ENCODE results near the gene TLR5.

Gene TLR5

GRCh38 chr1:223179786-223180185 is 36.7 kb upstream of the TLR5 start:
- Histone ChIP-seq H3K9ac (ENCODE audit: low read length) (no peak overlapping the region), H3K4me2 (ENCODE audit: low read length) (no peak overlapping the region), H4K20me1 (ENCODE audit: insufficient read depth, low read length) (no peaks in the 10 kb centered on the region), H2AFZ (ENCODE audit: low read depth, low read length) (no peak overlapping the region), H3K79me2 (ENCODE audit: low read length) (no peaks in the 10 kb centered on the region), H3K27ac (ENCODE audit: low read length) (no peak overlapping the region), H3K4me1 (ENCODE audit: low read length) (no peaks in the 10 kb centered on the region), H3K27me3 (ENCODE audit: low read depth, low read length) (peaks cover 56% of the 10 kb centered on the region), H3K9me3 (ENCODE audit: insufficient read depth, low read length) (no peaks in the 10 kb centered on the region), H3K4me3 (ENCODE audit: low read length) (no peak overlapping the region), H3K36me3 (replicated peaks; ENCODE audit: low read depth, low read length) (no peaks in the 10 kb centered on the region)
- TF ChIP-seq EZH2phosphoT487 (IDR thresholded peaks at IDR 0.05; ENCODE audit: low read depth) = no peak
- TF ChIP-seq CTCF (IDR thresholded peaks at IDR 0.05; ENCODE audit: low read depth, low read length) = no peak

- Histone ChIP-seq H2AFZ (ENCODE audit: low read depth, low read length) (no peak overlapping the region), H3K4me1 (ENCODE audit: low read length) (no peaks in the 10 kb centered on the region), H4K20me1 (ENCODE audit: insufficient read depth, low read length) (no peaks in the 10 kb centered on the region)
Observed at GRCh38 chr1:223179280-223179679, 36.2 kb upstream of the TLR5 start.

GRCh38 chr1:223177681-223178080 is 34.6 kb upstream of the TLR5 start:
- H3K36me3 ChIP-seq (replicated peaks; ENCODE audit: low read depth, low read length) = no peaks in the 10 kb centered on the region
- peaks cover 43% of the 10 kb centered on the region for H3K27me3 ChIP-seq (ENCODE audit: low read depth, low read length)
- no peak overlapping the region for H2AFZ ChIP-seq (ENCODE audit: low read depth, low read length)
- H3K79me2 ChIP-seq (ENCODE audit: low read length) = no peaks in the 10 kb centered on the region
- no peak overlapping the region for H3K9ac ChIP-seq (ENCODE audit: low read length)
- TF ChIP-seq CTCF (IDR thresholded peaks at IDR 0.05; ENCODE audit: low read depth, low read length) (no peak), EZH2phosphoT487 (IDR thresholded peaks at IDR 0.05; ENCODE audit: low read depth) (no peak)
- H3K27ac ChIP-seq (ENCODE audit: low read length) = no peak overlapping the region
- no peak overlapping the region for H3K4me3 ChIP-seq (ENCODE audit: low read length)
- no peak overlapping the region for H3K4me2 ChIP-seq (ENCODE audit: low read length)
- H3K9me3 ChIP-seq (ENCODE audit: insufficient read depth, low read length) = no peaks in the 10 kb centered on the region
- no peaks in the 10 kb centered on the region for H3K4me1 ChIP-seq (ENCODE audit: low read length)
- no peaks in the 10 kb centered on the region for H4K20me1 ChIP-seq (ENCODE audit: insufficient read depth, low read length)

More at GRCh38 chr1:223179280-223179679, 36.2 kb upstream of the TLR5 start:
- H3K27ac ChIP-seq (ENCODE audit: low read length) = no peak overlapping the region
- no peaks in the 10 kb centered on the region for H3K36me3 ChIP-seq (replicated peaks; ENCODE audit: low read depth, low read length)
- no peaks in the 10 kb centered on the region for H3K9me3 ChIP-seq (ENCODE audit: insufficient read depth, low read length)
- TF ChIP-seq CTCF (IDR thresholded peaks at IDR 0.05; ENCODE audit: low read depth, low read length) (no peak), EZH2phosphoT487 (IDR thresholded peaks at IDR 0.05; ENCODE audit: low read depth) (no peak)
- H3K79me2 ChIP-seq (ENCODE audit: low read length) = no peaks in the 10 kb centered on the region
- no peak overlapping the region for H3K4me2 ChIP-seq (ENCODE audit: low read length)
- H3K9ac ChIP-seq (ENCODE audit: low read length) = no peak overlapping the region
- no peak overlapping the region for H3K4me3 ChIP-seq (ENCODE audit: low read length)
- H3K27me3 ChIP-seq (ENCODE audit: low read depth, low read length) = peaks cover 54% of the 10 kb centered on the region

GRCh38 chr1:223176437-223176836 is 33.4 kb upstream of the TLR5 start:
- Histone ChIP-seq H3K27ac (ENCODE audit: low read length) (no peak overlapping the region), H3K36me3 (replicated peaks; ENCODE audit: low read depth, low read length) (no peaks in the 10 kb centered on the region), H3K79me2 (ENCODE audit: low read length) (no peaks in the 10 kb centered on the region), H2AFZ (ENCODE audit: low read depth, low read length) (no peak overlapping the region), H3K27me3 (ENCODE audit: low read depth, low read length) (peaks cover 32% of the 10 kb centered on the region), H3K9ac (ENCODE audit: low read length) (no peak overlapping the region), H3K4me3 (ENCODE audit: low read length) (no peak overlapping the region), H3K9me3 (ENCODE audit: insufficient read depth, low read length) (no peaks in the 10 kb centered on the region), H3K4me1 (ENCODE audit: low read length) (no peaks in the 10 kb centered on the region), H3K4me2 (ENCODE audit: low read length) (no peak overlapping the region), H4K20me1 (ENCODE audit: insufficient read depth, low read length) (no peaks in the 10 kb centered on the region)
- TF ChIP-seq CTCF (IDR thresholded peaks at IDR 0.05; ENCODE audit: low read depth, low read length) = no peak
- TF ChIP-seq EZH2phosphoT487 (IDR thresholded peaks at IDR 0.05; ENCODE audit: low read depth) = no peak
